HCT116 (cell line): Measurements from ENCODE around the gene METTL25. TPM values are rescaled to one million over a fixed set of nuclear protein-coding genes. Genes with fewer than 3 reads are reported as not detected.

ENCODE experiments used
- ATAC-seq: fragments of 200-7000 bp; cut with Tn5 transposase; 2 replicates; pipeline ENCODE4 v1.9.1; 2020; ENCODE audit warnings: mild to moderate bottlenecking, moderate library complexity
- BruUV-seq: library from RNA; stranded (reverse); fragments of 400-500 nt; replicated peaks from 2 replicates; lab custom pipeline; 2021; lab: Mats Ljungman, UMichigan
- CTCF ChIA-PET: fragments of 300-600 bp; sonication (Branson Sonifier 250); formaldehyde crosslinking; loops from one replicate; lab custom pipeline; 2021; ENCODE audit warnings: antibody characterized with exemption; lab: Charles Lee
- POLR2A ChIA-PET: fragments of 300-600, 350-600 bp; sonication (Branson Sonifier 250); formaldehyde crosslinking; loops from one replicate; lab custom pipeline; 2021; ENCODE audit warnings: antibody characterized with exemption; lab: Charles Lee
- RAD21 ChIA-PET, 2 experiments: fragments of 300-600 bp; sonication (Branson Sonifier 250); formaldehyde crosslinking; loops; one replicate each; lab custom pipeline; 2023; ENCODE audit warnings: low total read pairs in 2 of 2; ENCODE audit not compliant: uncharacterized antibody in 2 of 2, unreplicated experiment in 2 of 2, low non-redundant PET in 1 of 2; lab: Charles Lee
- DNase-seq: peaks from one replicate; pipeline ENCODE4 v3.0.0-alpha.2; 2010; ENCODE audit warnings: low read depth, low spot score
- H2AFZ ChIP-seq: fragments of 200-600 bp; shearing (Covaris generic), sonication (generic); 2 replicates; pipeline ENCODE4 v1.6.1; 2017; ENCODE audit warnings: low read depth, mixed run types, mixed read lengths, antibody characterized with exemption, low read length; ENCODE audit not compliant: poor library complexity, severe bottlenecking
- H3K27ac ChIP-seq: 2 replicates; pipeline ENCODE4 v1.5.1; 2012; ENCODE audit warnings: low read depth, low read length
- H3K27me3 ChIP-seq: fragments of 200-600 bp; sonication (generic); 2 replicates; pipeline ENCODE4 v1.6.1; 2016; ENCODE audit warnings: mixed run types, low read length, mixed read lengths; ENCODE audit not compliant: insufficient read depth
- H3K36me3 ChIP-seq, 2 experiments: fragments of 200-500 bp in 1 of 2; fragments of 200-600 bp in 1 of 2; sonication (Bioruptor generic) in 1 of 2; sonication (generic) in 1 of 2; 2 replicates each; pipeline versions ENCODE4 v1.5.1 to v1.6.1; 2014 to 2016; ENCODE audit warnings: low read length in 2 of 2, inconsistent platforms in 1 of 2, mixed read lengths in 1 of 2, mixed run types in 1 of 2; ENCODE audit not compliant: insufficient read depth in 2 of 2, control insufficient read depth in 1 of 2
- H3K4me1 ChIP-seq, 2 experiments: fragments of 200-600 bp in 1 of 2; sonication (generic) in 1 of 2; 2 replicates each; pipeline versions ENCODE4 v1.5.1 to v1.6.1; 2012 to 2017; ENCODE audit warnings: low read length in 2 of 2, inconsistent platforms in 1 of 2, mild to moderate bottlenecking in 1 of 2, mixed read lengths in 1 of 2, mixed run types in 1 of 2, moderate library complexity in 1 of 2; ENCODE audit not compliant: insufficient read depth in 2 of 2, control insufficient read depth in 1 of 2
- H3K4me2 ChIP-seq: fragments of 200-600 bp; sonication (generic); 2 replicates; pipeline ENCODE4 v1.6.1; 2017; ENCODE audit warnings: mixed run types, low read length, mixed read lengths
- H3K4me3 ChIP-seq, 2 experiments: fragments of 200-600 bp in 1 of 2; sonication (generic) in 1 of 2; replicated peaks in 1 of 2; 2 replicates each; pipeline ENCODE4 v1.5.1; 2011 to 2016; ENCODE audit warnings: low read length in 2 of 2, control low read depth in 1 of 2, low read depth in 1 of 2, mild to moderate bottlenecking in 1 of 2, mixed read lengths in 1 of 2, mixed run types in 1 of 2
- H3K79me2 ChIP-seq: fragments of 200-600 bp; sonication (generic); 2 replicates; pipeline ENCODE4 v1.6.1; 2017; ENCODE audit warnings: mild to moderate bottlenecking, mixed run types, low read length, moderate library complexity, mixed read lengths; ENCODE audit not compliant: insufficient read depth
- H3K9ac ChIP-seq: fragments of 200-600 bp; sonication (generic); 2 replicates; pipeline ENCODE4 v1.6.1; 2016; ENCODE audit warnings: low read length, mixed read lengths
- H3K9me2 ChIP-seq: fragments of 200-600 bp; sonication (generic), shearing (Covaris generic); 2 replicates; pipeline ENCODE4 v1.6.1; 2017; ENCODE audit warnings: mixed run types, mild to moderate bottlenecking, moderate library complexity; ENCODE audit not compliant: insufficient read depth
- H3K9me3 ChIP-seq, 2 experiments: fragments of 200-500 bp in 1 of 2; fragments of 200-600 bp in 1 of 2; sonication (Bioruptor generic) in 1 of 2; sonication (generic) in 1 of 2; 2 replicates each; pipeline ENCODE4 v1.6.1; 2014 to 2017; ENCODE audit warnings: low read length in 2 of 2, mixed read lengths in 2 of 2, inconsistent platforms in 1 of 2, low read depth in 1 of 2, mild to moderate bottlenecking in 1 of 2, mixed run types in 1 of 2, moderate library complexity in 1 of 2; ENCODE audit not compliant: control insufficient read depth in 1 of 2, insufficient read depth in 1 of 2
- H4K20me1 ChIP-seq: fragments of 200-600 bp; sonication (generic), shearing (Covaris generic); 2 replicates; pipeline ENCODE4 v1.6.1; 2017; ENCODE audit warnings: mixed run types, mild to moderate bottlenecking, moderate library complexity; ENCODE audit not compliant: insufficient read depth
- ATF3 ChIP-seq: IDR thresholded peaks from 2 replicates; pipeline ENCODE4 v1.6.1; 2012
- EGR1 ChIP-seq: IDR thresholded peaks from 2 replicates; pipeline ENCODE4 v1.6.1; 2012; ENCODE audit warnings: low read depth
- ELF1 ChIP-seq: IDR thresholded peaks from 2 replicates; pipeline ENCODE4 v1.6.1; 2012; ENCODE audit warnings: low read depth, borderline replicate concordance
- EZH2phosphoT487 ChIP-seq: fragments of 200-600 bp; IDR thresholded peaks from 2 replicates; pipeline ENCODE4 v1.6.1; 2018; ENCODE audit warnings: antibody characterized with exemption, borderline replicate concordance
- JUND ChIP-seq: IDR thresholded peaks from 2 replicates; pipeline ENCODE4 v1.6.1; 2012
- POLR2A ChIP-seq: IDR thresholded peaks from 2 replicates; pipeline ENCODE4 v1.7.0; 2011; ENCODE audit warnings: borderline replicate concordance; ENCODE audit not compliant: insufficient read depth, insufficient read length; ENCODE audit errors: extremely low read depth
- POLR2AphosphoS5 ChIP-seq: IDR thresholded peaks from 2 replicates; pipeline ENCODE4 v1.6.1; 2011; ENCODE audit warnings: mild to moderate bottlenecking, low read depth, low read length, moderate library complexity
- RAD21 ChIP-seq: IDR thresholded peaks from 2 replicates; pipeline ENCODE4 v1.6.1; 2012; ENCODE audit warnings: low read depth, mild to moderate bottlenecking
- SP1 ChIP-seq: IDR thresholded peaks from 2 replicates; pipeline ENCODE4 v1.6.1; 2012; ENCODE audit warnings: low read depth
- SRF ChIP-seq: IDR thresholded peaks from 2 replicates; pipeline ENCODE4 v1.6.1; 2012; ENCODE audit warnings: low read depth
- TCF7L2 ChIP-seq: IDR thresholded peaks from 2 replicates; pipeline ENCODE4 v1.7.0; 2011; ENCODE audit warnings: borderline replicate concordance, inconsistent platforms; ENCODE audit not compliant: insufficient read depth, insufficient read length; ENCODE audit errors: extremely low read depth
- YY1 ChIP-seq: IDR thresholded peaks from 2 replicates; pipeline ENCODE4 v1.6.1; 2011; ENCODE audit warnings: low read length, low read depth, moderate library complexity, mild to moderate bottlenecking; ENCODE audit not compliant: insufficient replicate concordance; ENCODE audit errors: extremely low read depth
- ZBTB33 ChIP-seq: IDR thresholded peaks from 2 replicates; pipeline ENCODE4 v1.6.1; 2011; ENCODE audit warnings: mild to moderate bottlenecking, low read length, moderate library complexity; ENCODE audit not compliant: insufficient replicate concordance; ENCODE audit errors: extremely low read depth
- ZFX ChIP-seq: fragments of 450-650 bp; IDR thresholded peaks from 2 replicates; pipeline ENCODE4 v1.6.1; 2017
- ZNF274 ChIP-seq: fragments of 200-500 bp; sonication (Bioruptor generic); IDR thresholded peaks from 2 replicates; pipeline ENCODE4 v1.6.1; 2014; ENCODE audit warnings: mild to moderate bottlenecking, low read depth, low read length, inconsistent platforms
- intact Hi-C: fragments of 100-400 bp; cut with micrococcal nuclease; formaldehyde crosslinking; loops from 2 replicates; pipeline ENCODE4 v1.10.0; 2022
- total RNA-seq: library from RNA; stranded (reverse); gene quantifications from one replicate; pipeline ENCODE4 v1.2.1, GENCODE V29; 2021; ENCODE audit not compliant: unreplicated experiment
- TF ChIP-seq, protein P1 (sequence below), 3 experiments: fragments of 200-600 bp in 1 of 3; sonication (generic) in 1 of 3; IDR thresholded peaks in 2 of 3; conservative IDR thresholded peaks in 1 of 3; 2 replicates each; pipeline ENCODE4 v1.5.1; 2012 to 2017; ENCODE audit warnings: low read depth in 2 of 3, low read length in 2 of 3, antibody characterized with exemption in 1 of 3, borderline replicate concordance in 1 of 3, control low read depth in 1 of 3, mild to moderate bottlenecking in 1 of 3, mixed read lengths in 1 of 3, mixed run types in 1 of 3, moderate library complexity in 1 of 3; ENCODE audit not compliant: insufficient read depth in 1 of 3
- TF ChIP-seq, protein P2 (sequence below): IDR thresholded peaks from 2 replicates; pipeline ENCODE4 v1.6.1; 2012; ENCODE audit warnings: low read depth

The METTL25 gene
- total RNA-seq, 1 experiment from 2014 or later = 4.4 TPM

GRCh38 chr12:82470906-82471512, 112.7 kb downstream of the METTL25 start:
- Histone ChIP-seq H2AFZ (no peak overlapping the region), H3K79me2 (no peaks in the 10 kb centered on the region), H4K20me1 (no peaks in the 10 kb centered on the region), H3K36me3 (no peaks in the 10 kb centered on the region), H3K9me3 (no peaks in the 10 kb centered on the region), H3K4me3 (no peak overlapping the region), H3K27ac (no peak overlapping the region), H3K4me1 (no peaks in the 10 kb centered on the region), H3K27me3 (no peaks in the 10 kb centered on the region), H3K9me2 (no peaks in the 10 kb centered on the region), H3K9ac (no peak overlapping the region), H3K4me2 (no peak overlapping the region)
- DNase-seq (no peak), ATAC-seq (no peak)
- RAD21 ChIA-PET = no interaction called here
- TF ChIP-seq JUND = no peak
- TF ChIP-seq ZBTB33 = no peak
- no peak for TF ChIP-seq EZH2phosphoT487
- TF ChIP-seq ZFX = no peak
- TF ChIP-seq, protein P1, sequence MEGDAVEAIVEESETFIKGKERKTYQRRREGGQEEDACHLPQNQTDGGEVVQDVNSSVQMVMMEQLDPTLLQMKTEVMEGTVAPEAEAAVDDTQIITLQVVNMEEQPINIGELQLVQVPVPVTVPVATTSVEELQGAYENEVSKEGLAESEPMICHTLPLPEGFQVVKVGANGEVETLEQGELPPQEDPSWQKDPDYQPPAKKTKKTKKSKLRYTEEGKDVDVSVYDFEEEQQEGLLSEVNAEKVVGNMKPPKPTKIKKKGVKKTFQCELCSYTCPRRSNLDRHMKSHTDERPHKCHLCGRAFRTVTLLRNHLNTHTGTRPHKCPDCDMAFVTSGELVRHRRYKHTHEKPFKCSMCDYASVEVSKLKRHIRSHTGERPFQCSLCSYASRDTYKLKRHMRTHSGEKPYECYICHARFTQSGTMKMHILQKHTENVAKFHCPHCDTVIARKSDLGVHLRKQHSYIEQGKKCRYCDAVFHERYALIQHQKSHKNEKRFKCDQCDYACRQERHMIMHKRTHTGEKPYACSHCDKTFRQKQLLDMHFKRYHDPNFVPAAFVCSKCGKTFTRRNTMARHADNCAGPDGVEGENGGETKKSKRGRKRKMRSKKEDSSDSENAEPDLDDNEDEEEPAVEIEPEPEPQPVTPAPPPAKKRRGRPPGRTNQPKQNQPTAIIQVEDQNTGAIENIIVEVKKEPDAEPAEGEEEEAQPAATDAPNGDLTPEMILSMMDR (IDR thresholded peaks at IDR 0.05 in 2 of 3, conservative IDR thresholded peaks at IDR 0.05 in 1 of 3; ENCODE audit: borderline replicate concordance in 1 of 3, insufficient read depth in 1 of 3, low read depth in 2 of 3, low read length in 2 of 3) = no peak
- TF ChIP-seq EGR1 = no peak
- no peak for TF ChIP-seq SRF
- no peak for TF ChIP-seq POLR2A
- no peak for TF ChIP-seq YY1
- no peak for TF ChIP-seq SP1
- TF ChIP-seq, protein P2, sequence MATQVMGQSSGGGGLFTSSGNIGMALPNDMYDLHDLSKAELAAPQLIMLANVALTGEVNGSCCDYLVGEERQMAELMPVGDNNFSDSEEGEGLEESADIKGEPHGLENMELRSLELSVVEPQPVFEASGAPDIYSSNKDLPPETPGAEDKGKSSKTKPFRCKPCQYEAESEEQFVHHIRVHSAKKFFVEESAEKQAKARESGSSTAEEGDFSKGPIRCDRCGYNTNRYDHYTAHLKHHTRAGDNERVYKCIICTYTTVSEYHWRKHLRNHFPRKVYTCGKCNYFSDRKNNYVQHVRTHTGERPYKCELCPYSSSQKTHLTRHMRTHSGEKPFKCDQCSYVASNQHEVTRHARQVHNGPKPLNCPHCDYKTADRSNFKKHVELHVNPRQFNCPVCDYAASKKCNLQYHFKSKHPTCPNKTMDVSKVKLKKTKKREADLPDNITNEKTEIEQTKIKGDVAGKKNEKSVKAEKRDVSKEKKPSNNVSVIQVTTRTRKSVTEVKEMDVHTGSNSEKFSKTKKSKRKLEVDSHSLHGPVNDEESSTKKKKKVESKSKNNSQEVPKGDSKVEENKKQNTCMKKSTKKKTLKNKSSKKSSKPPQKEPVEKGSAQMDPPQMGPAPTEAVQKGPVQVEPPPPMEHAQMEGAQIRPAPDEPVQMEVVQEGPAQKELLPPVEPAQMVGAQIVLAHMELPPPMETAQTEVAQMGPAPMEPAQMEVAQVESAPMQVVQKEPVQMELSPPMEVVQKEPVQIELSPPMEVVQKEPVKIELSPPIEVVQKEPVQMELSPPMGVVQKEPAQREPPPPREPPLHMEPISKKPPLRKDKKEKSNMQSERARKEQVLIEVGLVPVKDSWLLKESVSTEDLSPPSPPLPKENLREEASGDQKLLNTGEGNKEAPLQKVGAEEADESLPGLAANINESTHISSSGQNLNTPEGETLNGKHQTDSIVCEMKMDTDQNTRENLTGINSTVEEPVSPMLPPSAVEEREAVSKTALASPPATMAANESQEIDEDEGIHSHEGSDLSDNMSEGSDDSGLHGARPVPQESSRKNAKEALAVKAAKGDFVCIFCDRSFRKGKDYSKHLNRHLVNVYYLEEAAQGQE = no peak
- no peak for TF ChIP-seq ZNF274
- TF ChIP-seq ATF3 = no peak
- no peak for TF ChIP-seq POLR2AphosphoS5
- no peak for TF ChIP-seq ELF1
- no peak for TF ChIP-seq RAD21
- TF ChIP-seq TCF7L2 = no peak
- no TSS peak for BruUV-seq
- intact Hi-C loops = no loop called here
- CTCF ChIA-PET = no interaction called here
- POLR2A ChIA-PET = no interaction called here
